ENCODE measurements around the gene CYB5RL.
"Not testable (repeated sequence)": the region's sequence is repeated elsewhere in the genome, so short reads cannot be mapped to it uniquely, and the experiment has no call there.

CYB5RL gene

DNA sequence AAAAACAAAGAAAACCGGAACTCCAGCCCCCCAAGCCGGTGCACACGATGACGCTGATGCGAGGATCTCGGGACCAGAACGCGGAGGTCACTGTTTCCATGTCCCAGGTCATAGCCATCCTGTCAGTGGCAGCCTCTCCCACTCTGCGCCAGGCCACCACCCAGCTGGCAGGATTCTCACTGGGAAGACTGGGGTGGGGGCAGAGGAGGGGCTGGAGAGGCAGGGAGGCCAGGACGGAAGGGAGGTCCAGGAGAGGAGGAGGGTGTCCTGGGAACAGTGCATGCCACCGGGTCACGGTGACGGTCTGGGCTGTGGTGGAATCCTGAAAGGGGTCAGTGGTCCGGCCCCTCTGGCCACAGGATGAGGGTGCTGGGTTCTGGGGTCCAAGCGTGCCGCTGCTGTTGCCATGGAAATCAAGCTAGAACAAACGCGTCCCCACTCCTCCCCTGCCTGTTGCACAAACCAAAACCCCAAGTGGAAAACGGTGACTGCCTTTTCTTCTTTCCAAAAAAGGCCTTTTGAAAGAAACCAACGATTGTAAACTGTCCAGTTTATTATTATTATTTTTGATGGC lies 26.2 kb upstream of the CYB5RL start:
- DNase-seq (ENCODE audit: low spot score), result no peak

DNA sequence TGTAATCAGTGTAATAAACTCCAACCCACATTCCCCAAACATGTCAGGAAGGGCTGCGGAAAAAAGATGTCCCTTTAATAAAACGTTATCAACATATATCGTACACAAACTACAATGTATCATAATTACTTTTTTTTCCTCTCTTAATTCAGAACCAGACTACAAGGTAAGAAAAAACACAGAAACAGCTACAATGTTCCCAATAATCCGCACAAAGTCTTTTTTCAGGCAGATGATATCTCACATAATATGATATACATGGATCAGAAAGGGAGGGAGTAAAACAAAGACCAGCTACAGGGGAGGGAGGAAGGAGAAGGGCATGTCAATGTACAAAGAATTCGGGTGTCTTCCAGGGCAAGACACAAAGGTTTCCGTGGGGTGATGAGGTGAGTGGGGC lies 25.5 kb upstream of the CYB5RL start:
- DNase-seq (ENCODE audit: low spot score), result no peak

DNA sequence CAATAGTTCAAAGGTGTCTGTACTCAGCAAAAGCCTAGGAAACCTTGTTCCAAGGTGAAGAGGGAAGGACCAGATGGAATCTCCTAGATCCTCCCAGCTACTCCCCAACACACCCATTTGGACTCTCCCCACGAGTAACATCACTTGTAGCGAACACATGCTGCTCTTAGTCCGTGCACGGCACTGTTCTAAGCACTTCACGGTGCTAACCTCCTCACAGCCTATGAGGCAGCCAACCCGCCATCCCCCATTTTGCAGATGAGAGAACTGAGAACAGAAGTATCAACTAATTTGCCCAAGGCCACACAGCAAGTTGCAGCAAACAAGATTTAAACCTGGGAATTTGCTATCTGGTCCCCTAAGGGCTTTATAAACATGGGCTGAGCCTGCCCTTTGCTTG lies 24.4 kb upstream of the CYB5RL start:
- no peak for DNase-seq (ENCODE audit: low spot score)

DNA sequence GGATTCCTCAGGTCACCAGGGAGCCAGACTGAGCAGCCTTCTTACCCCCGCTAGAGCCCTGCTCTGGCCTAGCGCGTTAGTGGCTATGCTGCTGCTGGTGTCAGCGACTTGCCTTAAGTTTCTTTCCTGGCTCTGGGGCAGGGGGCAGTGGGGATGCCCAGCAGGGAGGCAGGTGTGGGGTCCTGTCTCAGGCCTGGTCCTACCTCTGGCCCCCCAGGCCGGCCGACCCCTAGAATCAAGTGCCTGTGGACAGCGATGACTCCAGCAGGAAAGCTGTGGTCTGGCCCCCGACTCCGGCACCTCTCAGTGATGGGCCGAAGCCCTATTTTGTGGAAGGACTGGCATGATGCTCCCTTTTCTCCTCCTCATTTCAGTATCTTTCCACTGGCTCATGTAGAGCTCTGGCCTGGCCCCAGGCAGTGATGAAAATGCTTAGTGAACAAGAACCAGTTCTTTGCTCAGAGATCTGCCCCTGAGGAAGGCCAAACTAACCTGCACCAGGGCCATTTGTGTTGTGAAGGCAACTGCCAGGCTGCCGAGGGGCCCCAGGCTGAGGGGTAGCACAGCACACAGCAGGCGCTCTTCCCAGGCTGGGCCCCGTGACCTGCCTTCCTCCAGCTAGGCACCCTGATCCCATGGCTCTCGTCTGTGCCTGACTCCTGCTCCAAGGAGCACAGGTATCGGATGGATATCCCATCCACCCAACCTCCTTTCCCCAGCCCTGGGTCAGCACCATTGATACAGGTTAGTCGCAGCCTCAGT lies 23.8 kb upstream of the CYB5RL start:
- DNase-seq (ENCODE audit: low spot score), result no peak

DNA sequence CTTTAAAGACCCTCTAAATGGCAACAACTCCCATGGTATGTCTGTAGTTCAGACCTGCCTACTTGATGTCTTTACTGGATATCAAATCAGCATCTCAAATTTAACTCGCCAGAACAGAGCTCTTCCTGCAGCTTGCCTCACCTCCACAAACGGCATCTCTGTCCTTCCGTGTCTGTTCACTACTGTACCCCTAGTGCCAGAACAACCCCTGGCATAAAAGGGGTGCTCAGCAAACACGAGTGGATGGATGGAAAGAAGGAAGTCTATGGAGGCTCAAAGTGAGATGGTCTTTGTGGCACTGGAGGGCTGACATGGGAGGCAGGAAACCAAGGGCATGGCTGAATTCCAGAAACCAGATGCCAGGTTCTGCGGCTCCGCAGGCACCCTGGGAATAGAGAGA lies 22.9 kb upstream of the CYB5RL start:
- no peak for DNase-seq (ENCODE audit: low spot score)

DNA sequence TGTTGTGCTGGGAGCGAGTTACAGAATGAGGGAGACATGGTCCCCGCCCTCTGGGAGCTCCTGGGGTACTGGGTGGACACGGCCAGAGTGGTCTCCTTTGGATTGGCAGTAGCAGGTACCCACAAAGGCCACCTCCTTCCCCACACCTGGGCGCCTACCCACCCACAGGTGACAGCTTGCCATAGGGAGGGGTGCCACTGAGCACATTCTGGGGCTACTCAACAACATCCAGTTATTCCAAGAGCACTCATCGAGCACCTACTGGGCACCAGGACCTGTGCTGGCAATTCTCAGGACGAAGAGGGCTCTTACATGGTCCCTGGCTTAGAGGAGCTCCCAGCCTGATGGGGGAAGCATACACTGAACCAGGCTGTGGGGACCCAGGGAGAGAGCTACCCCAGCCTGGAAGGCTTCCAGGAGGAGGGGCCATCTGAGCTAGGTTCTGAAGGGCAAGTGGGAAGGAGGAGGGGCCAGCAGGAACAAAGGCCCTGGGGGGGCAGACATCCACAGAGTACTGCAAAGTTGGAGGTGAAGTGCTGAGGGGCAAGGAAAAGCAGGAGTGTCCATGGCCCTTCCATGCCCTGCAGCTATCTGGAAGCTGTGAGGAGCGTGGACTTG lies 22.1 kb upstream of the CYB5RL start:
- DNase-seq (ENCODE audit: low spot score), result no peak

DNA sequence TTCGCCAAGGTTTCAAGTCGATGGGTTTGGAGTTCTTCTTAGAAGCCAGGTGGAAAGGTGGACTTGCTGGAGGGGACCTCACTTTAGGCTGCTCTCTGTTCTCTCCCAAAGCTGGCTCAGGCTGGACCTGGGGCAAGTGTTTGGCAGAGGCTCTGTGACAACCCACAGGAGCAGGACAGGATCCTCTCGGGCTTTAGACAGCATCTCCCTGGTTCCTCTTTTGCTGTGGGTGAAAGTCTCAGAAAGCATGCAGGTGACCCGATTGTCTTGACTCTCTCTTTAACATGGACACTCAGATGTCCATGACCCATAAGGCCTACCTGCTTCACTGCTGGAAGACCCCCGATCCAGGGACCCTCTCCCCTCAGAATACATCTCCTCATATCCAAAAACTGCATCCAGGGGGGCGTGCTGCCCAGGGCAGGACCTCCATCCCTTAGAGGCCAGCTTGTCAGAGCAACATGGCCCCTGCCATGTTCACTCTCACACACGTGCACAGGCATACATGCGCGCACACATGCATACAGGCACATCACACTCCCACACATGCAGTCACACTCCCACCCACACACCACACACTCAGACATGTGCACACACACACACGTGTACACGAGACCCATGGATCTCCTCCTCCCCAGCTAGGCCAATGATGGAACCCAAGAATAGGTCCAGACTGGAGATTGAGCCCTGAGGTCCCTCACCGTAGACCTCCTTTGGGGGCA lies 21.4 kb upstream of the CYB5RL start:
- DNase-seq (ENCODE audit: low spot score), result no peak

DNA sequence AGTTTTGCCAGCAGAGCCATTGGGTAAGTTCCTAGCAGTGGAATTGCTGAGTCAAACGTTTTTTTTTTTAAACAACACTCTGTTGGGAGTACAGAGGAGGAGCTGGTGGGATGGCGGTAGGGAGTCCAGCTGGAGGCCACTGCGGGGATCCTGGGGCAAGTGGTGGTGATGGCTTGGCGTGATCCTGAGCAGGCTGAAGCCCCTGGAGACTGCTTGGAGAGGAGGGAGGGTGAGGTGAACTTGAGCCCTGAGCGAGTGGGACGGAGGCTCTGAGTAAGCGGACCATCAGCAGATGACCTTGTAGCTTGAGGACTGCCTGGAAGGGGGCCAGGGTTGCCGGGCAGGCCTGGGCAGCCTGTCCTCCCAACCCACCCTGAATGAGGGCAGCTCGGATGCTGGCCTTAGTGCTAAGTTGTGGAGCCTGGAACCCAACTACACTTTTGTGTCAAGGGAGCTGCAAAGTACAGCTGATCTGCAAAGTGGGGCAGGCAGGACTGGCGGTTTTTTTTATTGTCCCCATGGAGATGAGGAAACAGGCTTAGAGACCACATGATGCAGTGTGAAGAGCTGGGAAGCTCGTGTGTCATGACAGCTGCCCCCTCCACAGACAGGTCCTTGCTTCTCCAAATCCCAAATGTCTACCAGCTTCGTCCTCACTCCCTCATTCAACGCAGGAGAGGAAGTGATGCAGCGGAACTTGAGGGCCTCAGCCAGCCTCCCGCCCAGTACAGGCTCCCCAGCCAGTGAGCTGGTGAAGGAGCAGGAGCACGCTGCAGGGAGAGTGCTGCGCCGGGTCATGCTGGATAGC lies 20.4 kb upstream of the CYB5RL start:
- no peak for DNase-seq (ENCODE audit: low spot score)

DNA sequence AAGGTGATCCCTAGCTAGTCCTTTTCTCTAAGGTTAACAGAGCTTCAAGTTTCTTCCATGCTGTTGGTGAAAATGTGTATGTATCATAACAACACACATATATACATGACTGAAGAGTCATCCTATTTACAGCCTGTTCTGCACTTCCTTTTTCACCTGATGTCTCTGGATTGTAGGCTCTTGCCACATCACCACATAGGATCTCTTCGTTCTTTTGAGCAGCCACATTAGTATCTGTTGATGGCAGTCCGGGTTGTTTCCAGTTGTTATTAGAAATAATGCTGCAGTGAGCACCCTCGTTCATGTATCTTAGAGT lies 19.8 kb upstream of the CYB5RL start:
- no peak for DNase-seq (ENCODE audit: low spot score)

DNA sequence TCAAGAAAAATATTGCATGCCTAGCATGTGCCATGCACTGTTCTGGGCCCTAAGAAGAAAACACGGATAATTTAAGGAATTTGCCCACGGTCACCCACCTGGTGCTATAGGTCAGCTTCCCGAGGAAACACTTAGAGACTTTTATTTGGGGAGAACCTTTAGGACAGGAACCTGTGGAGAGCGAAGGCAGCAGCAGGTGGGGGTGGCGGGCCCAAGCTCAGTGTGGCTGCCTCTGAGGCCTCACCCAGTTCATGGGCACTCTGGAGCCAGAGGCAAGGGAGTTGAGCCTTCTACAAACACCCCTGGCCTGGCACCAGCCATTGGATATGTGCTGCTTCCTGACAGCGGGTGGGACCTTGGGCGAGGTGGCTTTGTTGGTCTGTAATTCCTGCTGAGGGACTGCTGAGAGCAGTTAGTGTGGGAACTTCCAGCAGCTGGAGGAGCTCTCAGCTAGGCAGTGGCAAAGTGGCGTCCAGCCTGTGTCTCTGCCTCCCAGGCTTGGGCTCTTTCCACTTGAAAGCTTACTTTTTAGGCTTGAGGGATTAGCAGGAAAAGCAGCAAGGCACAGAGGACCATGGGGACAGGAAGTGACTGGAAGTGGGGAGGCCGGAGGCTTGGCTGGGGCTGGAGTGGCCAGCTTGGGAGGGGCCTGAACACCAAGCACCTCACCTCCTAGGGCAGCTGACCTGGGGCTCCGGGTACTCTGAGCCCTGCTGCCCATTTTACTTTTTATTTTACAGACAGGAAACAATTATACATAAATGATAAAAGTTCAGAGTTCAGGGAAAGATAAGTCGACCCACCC lies 19.3 kb upstream of the CYB5RL start:
- no peak for DNase-seq (ENCODE audit: low spot score)

DNA sequence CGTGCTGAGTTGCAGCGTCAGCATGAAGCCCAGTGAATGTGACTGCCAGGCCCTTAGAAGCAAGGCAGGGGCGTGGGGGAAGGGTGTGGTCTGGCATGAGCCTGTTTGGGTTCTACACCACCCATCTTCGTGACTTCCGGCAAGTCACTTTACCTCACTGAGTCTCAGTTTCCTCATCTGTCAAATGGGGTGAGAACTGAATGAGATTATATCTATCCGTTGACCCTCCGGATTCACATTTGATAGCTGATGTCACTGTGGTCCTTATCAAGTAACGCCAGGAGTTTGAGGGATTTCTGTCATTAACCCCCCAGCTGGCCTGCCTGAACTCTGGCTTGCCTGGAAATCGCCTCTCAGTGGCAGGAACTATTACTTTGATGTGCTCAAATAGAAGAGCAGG lies 15.7 kb upstream of the CYB5RL start:
- DNase-seq (ENCODE audit: low spot score), result no peak

DNA sequence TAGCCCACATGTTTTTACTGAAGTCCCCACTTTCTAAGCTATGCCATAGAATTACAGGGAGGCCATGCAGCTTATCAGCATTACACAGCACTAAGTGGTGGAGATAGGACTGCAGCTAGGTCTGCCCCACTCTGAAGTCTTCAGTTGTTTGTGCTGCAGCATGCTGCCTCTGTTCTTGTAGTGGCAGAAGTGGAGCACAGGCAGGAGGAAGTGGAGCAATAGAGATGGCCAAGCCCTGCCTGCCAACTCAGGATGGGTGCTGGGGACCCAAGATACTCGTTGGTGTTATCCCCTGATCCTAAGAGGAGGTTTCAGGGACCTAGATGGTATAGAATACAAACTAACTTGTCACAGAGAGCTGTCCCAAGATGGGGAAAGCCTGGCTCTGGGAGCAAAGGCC lies 13.0 kb upstream of the CYB5RL start:
- DNase-seq (ENCODE audit: low spot score), result no peak

DNA sequence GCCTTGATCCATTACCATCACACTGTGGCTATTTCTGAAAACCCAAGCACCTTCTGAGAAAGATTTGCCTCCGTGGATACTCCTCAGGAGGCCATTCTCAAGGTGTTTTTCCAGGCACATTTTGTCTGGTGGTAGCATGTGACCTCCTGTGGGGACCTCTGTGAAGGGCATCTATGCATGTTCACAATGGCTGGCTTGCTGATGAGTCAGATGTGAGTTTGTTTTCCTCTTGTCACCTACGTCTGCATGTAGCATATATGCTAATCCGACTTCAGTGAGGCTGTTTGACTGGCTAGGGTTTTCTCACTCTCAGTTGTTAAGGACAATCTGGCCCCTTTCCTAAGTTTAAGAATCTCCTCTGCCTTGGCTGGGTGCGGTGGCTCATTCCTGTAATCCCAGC lies 8.1 kb upstream of the CYB5RL start:
- not testable (repeated sequence) for DNase-seq (ENCODE audit: low spot score)

DNA sequence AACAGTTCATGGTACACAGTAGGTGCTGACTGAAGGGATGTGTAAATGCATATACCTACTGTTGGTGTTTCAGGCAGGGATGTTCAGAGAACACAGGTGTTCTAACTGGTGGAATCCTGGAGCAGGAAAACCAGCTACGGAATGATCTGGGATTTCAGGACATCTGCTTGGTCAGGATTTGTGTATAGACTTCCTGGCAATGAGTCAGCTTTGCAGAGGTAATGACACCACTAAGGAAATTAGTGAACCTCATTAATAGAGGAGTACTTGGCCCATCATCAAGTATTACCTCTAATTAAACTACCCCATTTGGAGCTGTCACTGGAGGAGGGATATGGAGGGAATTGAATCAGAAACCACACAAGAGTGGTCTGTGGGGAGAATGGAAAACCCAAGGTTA lies 7.5 kb upstream of the CYB5RL start:
- no peak for DNase-seq (ENCODE audit: low spot score)

DNA sequence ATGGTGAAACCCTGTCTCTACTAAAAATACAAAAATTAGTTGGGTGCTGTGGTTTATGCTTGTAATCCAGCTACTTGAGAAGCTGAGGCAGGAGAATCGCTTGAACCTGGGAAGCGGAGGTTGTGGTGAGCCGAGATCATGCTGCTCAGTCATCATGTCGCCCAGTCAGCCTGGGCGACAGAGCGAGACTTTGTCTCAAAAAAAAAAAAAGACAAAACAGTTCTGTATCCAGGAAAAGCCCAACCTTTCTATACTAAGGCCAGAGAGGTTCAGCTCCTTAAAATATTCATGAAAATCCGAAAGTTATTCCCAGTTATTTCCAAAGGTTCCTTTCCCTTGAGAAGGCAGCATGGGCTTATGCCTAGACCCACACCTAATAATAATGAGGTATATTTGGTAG lies 4.4 kb upstream of the CYB5RL start:
- no peak for DNase-seq (ENCODE audit: low spot score)

DNA sequence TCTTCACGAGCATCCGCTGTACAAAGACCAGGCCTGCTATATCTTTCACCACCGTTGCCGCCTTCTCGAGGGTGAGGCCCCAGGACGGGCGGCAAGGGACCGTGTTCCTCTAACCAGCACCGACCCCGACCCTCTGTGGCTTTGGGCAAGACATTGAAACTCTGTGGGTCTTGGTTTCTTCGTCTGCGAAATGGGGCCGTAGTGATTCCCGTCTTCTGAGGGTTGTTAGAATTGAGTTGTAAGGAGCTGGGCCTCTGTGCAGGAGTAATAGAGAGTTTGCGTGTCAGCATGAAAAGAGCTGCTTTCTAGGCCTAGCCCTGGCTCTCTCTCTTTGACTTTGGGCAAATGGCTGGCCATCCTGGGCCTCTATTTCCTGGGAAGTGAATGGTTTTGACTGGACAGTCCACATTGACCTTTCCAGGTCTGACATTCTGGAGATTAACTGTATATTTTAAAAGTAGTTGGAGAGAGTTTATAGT lies 728 bp upstream of the CYB5RL start:
- no peak for DNase-seq (ENCODE audit: low spot score)

DNA sequence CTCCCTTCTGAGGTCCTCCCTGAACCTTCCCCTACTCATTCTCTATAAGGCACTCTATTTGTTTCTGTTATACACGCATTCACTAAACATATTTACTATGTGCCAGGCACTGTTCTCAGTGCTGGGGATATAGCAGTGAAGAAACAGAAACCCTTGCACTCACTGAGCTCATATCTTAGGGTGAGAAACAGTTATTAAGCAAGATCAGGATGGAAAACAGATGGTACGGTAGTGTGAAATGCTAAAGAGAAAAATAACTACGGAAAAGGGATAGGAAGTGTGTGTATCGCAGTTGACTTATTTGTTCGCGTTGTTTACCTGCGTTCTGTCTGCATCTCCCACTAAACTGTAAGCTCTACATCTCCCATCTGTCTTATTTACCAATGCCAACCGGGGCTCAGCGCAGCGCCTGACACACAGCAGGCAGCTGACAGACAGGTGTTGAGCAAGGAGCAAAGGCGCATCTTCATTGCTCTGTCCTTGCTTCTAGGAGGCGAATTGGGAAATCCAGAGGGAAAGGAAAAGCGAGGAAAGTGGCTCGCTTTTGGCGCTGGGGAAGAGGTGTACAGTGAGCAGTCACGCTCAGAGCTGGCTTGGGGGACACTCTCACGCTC lies 572 bp downstream of the CYB5RL start:
- DNase-seq (ENCODE audit: low spot score), result peak; percentile 48

DNA sequence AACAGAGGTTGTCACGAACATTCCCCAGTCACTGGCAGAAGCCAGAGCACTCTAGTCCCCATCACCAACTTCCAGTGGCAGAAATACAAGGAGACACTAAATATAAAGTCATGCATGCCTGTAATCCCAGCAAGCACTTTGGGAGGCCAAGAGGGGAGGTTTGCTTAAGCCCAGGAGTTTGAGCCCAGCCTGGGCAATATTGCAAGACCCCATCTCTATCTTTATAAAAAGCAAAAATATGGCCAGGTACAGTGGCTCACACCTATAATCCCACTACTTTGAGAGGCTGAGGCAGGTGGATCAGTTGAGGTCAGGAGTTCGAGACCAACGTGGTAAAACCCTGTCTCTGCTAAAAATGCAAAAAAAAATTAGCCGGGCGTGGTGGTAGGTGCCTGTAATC lies 6.4 kb downstream of the CYB5RL start:
- no peak for DNase-seq (ENCODE audit: low spot score)

DNA sequence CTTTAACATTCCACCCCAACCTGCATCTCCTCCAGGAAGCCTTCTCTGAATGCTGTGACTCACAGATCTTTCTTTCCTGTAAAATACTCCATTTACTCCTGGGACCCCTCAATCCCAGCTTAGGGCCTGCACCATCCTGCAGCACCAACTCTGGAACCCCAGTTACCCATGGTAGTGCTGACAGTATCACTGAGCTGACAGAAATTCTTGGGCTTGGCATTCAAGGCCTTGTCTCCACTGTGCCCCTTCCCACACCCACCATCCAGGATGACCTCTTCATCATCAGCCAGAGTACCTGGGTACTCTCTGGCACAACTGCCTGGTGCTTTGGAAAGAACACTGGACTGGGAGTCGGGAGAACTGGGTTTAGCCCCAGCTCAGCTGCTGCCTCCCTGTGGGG lies 8.3 kb downstream of the CYB5RL start:
- no peak for DNase-seq (ENCODE audit: low spot score)

DNA sequence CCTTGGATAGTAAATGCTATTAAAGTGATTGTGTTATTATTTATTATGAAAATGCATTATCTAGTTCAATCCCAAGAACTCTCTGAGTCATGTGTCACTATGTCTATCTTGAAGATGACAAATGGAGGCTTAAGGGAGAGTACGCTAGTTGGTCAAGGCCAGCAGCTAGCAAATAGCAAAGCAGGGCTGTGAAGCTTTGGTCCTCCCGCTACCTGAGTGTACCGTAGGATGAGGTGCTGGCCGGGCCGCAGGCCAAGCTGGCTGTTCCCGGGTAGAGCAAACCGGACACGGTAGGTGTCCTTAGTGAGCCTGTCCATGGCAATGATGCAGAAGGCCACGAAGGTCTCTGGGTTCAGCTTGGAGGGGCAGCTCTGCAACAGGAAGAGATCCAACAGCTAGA lies 9.3 kb downstream of the CYB5RL start:
- DNase-seq (ENCODE audit: low spot score), result no peak

DNA sequence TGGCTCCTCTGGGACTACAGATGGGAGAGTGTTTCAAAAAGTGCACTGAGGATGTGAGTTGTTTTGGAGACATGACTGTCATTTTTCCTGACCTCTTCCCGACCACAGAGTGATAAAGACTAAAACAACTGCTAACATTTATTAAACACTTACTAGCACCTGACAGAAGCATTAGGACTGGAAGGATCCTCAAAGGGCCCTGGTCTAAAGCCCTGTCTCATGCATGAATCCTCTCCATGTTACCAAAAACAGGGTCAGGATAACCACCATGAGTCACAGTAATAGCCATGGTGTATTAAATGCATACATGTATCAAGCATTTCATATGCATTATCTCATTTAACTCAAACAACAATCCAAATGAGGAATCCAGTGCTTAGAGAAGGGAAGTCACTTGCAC lies 11.5 kb downstream of the CYB5RL start:
- DNase-seq (ENCODE audit: low spot score), result no peak

Measured in iPS-NIHi11 (cell line).